ENCODE results near the gene DNAH7. TPM values are rescaled to one million over a fixed set of nuclear protein-coding genes. Genes with fewer than 3 reads are reported as not detected.

DNAH7 gene
- polyA plus RNA-seq, 1 donor (not counting 4 experiments of a cell fraction or from before 2014, with no cell fraction given) = 0.17 TPM

DNA sequence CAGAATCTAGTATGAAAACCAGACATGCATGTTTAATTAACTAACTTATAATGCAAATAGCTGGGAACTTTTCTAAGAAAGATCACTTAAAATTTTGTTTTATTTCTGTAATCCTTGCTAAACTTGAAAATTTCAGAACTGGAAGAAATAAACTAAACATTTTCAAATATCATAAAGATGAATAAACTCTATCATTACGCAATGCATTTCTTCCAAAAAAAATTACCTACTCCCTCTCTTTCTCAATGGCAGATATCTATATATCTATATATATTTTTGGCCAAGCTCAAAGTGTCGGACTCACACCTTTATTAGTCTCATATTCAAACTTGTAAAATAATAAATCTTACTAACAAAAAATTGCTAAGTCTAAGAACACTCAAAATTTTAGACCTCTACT lies 253.6 kb downstream of the DNAH7 start:
- no peaks in the 10 kb centered on the region for H3K79me2 ChIP-seq (ENCODE audit: control insufficient read depth, insufficient read depth, low read length)
- dilution Hi-C loops (cut with MboI; ENCODE audit: extremely low pct_ligation_motif_present, low sequenced_read_pairs) = no loop called here
- no peaks in the 10 kb centered on the region for H3K36me3 ChIP-seq (ENCODE audit: control insufficient read depth in 2 of 2, extremely low read depth in 1 of 2, insufficient read depth in 2 of 2, low read length in 2 of 2)
- no peak for TF ChIP-seq EZH2 (IDR thresholded peaks at IDR 0.05; ENCODE audit: low read length)
- TF ChIP-seq CTCF (optimal IDR thresholded peaks at IDR 0.05 in 1 of 3, IDR thresholded peaks at IDR 0.05 in 1 of 3, conservative IDR thresholded peaks at IDR 0.05 in 1 of 3; ENCODE audit: extremely low read depth in 1 of 3, insufficient read depth in 2 of 3, low read length in 3 of 3) = no peak
- H2AFZ ChIP-seq (ENCODE audit: control insufficient read depth, low read length) = no peak overlapping the region
- H3K9me3 ChIP-seq (ENCODE audit: control insufficient read depth, low read depth, low read length) = no peaks in the 10 kb centered on the region
- no peak overlapping the region for H3K4me3 ChIP-seq (ENCODE audit: control insufficient read depth in 2 of 3, extremely low read depth in 1 of 3, insufficient read depth in 2 of 3, low read depth in 1 of 3, low read length in 3 of 3)
- FAIRE-seq = no peak
- H3K27ac ChIP-seq (ENCODE audit: control insufficient read depth, insufficient read depth, low read length) = no peak overlapping the region
- no peaks in the 10 kb centered on the region for H4K20me1 ChIP-seq (ENCODE audit: control insufficient read depth, extremely low read depth, insufficient read depth, low read length)
- H3K9me1 ChIP-seq (ENCODE audit: control insufficient read depth, extremely low read depth, insufficient read depth, low read length) = no peaks in the 10 kb centered on the region
- H3K4me1 ChIP-seq (ENCODE audit: control insufficient read depth, extremely low read depth, insufficient read depth, low read length) = no peaks in the 10 kb centered on the region
- no peaks in the 10 kb centered on the region for H3K27me3 ChIP-seq (ENCODE audit: control insufficient read depth, extremely low read depth, insufficient read depth, low read length)
- H3K4me2 ChIP-seq (ENCODE audit: control insufficient read depth, extremely low read depth, insufficient read depth, low read depth, low read length) = no peak overlapping the region
- DNase-seq (ENCODE audit: low read depth, low spot score) = no peak
- no peak overlapping the region for H3K9ac ChIP-seq (ENCODE audit: control insufficient read depth, extremely low read depth, insufficient read depth, low read length)

- H3K9me1 ChIP-seq (ENCODE audit: control insufficient read depth, extremely low read depth, insufficient read depth, low read length) = no peaks in the 10 kb centered on the region
- no peaks in the 10 kb centered on the region for H3K79me2 ChIP-seq (ENCODE audit: control insufficient read depth, insufficient read depth, low read length)
- no peak overlapping the region for H2AFZ ChIP-seq (ENCODE audit: control insufficient read depth, low read length)
- dilution Hi-C loops (cut with MboI; ENCODE audit: extremely low pct_ligation_motif_present, low sequenced_read_pairs) = no loop called here
- no peak for FAIRE-seq
- no peaks in the 10 kb centered on the region for H4K20me1 ChIP-seq (ENCODE audit: control insufficient read depth, extremely low read depth, insufficient read depth, low read length)
- no peak for DNase-seq (ENCODE audit: low read depth, low spot score)
- H3K9me3 ChIP-seq (ENCODE audit: control insufficient read depth, low read depth, low read length) = no peaks in the 10 kb centered on the region
- H3K4me2 ChIP-seq (ENCODE audit: control insufficient read depth, extremely low read depth, insufficient read depth, low read depth, low read length) = no peak overlapping the region
- no peak overlapping the region for H3K27ac ChIP-seq (ENCODE audit: control insufficient read depth, insufficient read depth, low read length)
- H3K9ac ChIP-seq (ENCODE audit: control insufficient read depth, extremely low read depth, insufficient read depth, low read length) = no peak overlapping the region
- H3K27me3 ChIP-seq (ENCODE audit: control insufficient read depth, extremely low read depth, insufficient read depth, low read length) = no peaks in the 10 kb centered on the region
- no peaks in the 10 kb centered on the region for H3K36me3 ChIP-seq (ENCODE audit: control insufficient read depth in 2 of 2, extremely low read depth in 1 of 2, insufficient read depth in 2 of 2, low read length in 2 of 2)
- TF ChIP-seq EZH2 (IDR thresholded peaks at IDR 0.05; ENCODE audit: low read length) = no peak
- no peak for TF ChIP-seq CTCF (optimal IDR thresholded peaks at IDR 0.05 in 1 of 3, IDR thresholded peaks at IDR 0.05 in 1 of 3, conservative IDR thresholded peaks at IDR 0.05 in 1 of 3; ENCODE audit: extremely low read depth in 1 of 3, insufficient read depth in 2 of 3, low read length in 3 of 3)
- no peaks in the 10 kb centered on the region for H3K4me1 ChIP-seq (ENCODE audit: control insufficient read depth, extremely low read depth, insufficient read depth, low read length)
- no peak overlapping the region for H3K4me3 ChIP-seq (ENCODE audit: control insufficient read depth in 2 of 3, extremely low read depth in 1 of 3, insufficient read depth in 2 of 3, low read depth in 1 of 3, low read length in 3 of 3)
Observed at GRCh38 chr2:195813421-195813820, 255.2 kb downstream of the DNAH7 start.
